Esophagus squamous epithelium (tissue), 5 donors: ENCODE measurements around the gene IFT122. TPM values are rescaled to one million over a fixed set of nuclear protein-coding genes. Genes with fewer than 3 reads are reported as not detected.

Experiments
- DNase-seq: peaks from one replicate; lab custom pipeline; 2025; lab: John Stamatoyannopoulos, UW
- H3K27ac ChIP-seq, 4 donors: fragments of 200-600 bp; sonication (generic); one replicate each; pipeline ENCODE4 v1.5.1; 2016 to 2019; ENCODE audit warnings: mild to moderate bottlenecking in 1 of 4
- H3K27me3 ChIP-seq, 4 donors: fragments of 200-600 bp; sonication (generic); 1 replicate in 3 of 4; 2 replicates in 1 of 4; pipeline versions ENCODE4 v1.5.1 to v1.6.0; 2017 to 2021; ENCODE audit warnings: antibody characterized with exemption in 1 of 4
- H3K36me3 ChIP-seq, 3 donors: fragments of 200-600 bp; sonication (generic); one replicate each; pipeline ENCODE4 v1.5.1; 2016 to 2019
- H3K4me1 ChIP-seq, 3 donors: fragments of 200-600 bp; sonication (generic); one replicate each; pipeline ENCODE4 v1.5.1; 2017 to 2019
- H3K4me3 ChIP-seq, 4 donors: fragments of 200-600 bp; sonication (generic); 1 replicate in 3 of 4; 2 replicates in 1 of 4; pipeline ENCODE4 v1.5.1; 2016 to 2019; ENCODE audit warnings: mild to moderate bottlenecking in 2 of 4, moderate library complexity in 1 of 4
- H3K9me3 ChIP-seq, 3 donors: fragments of 200-600 bp; sonication (generic); one replicate each; pipeline ENCODE4 v1.5.1; 2016 to 2019
- CTCF ChIP-seq, 6 experiments: fragments of 450-650 bp in 4 of 6; fragments of 200-600 bp in 2 of 6; sonication (generic) in 2 of 6; IDR thresholded peaks; one replicate each; pipeline ENCODE4 v1.5.1; 2016 to 2019; ENCODE audit warnings: antibody characterized with exemption in 6 of 6, mild to moderate bottlenecking in 4 of 6, moderate library complexity in 4 of 6
- POLR2A ChIP-seq, 4 donors: fragments of 450-650 bp; IDR thresholded peaks; one replicate each; pipeline ENCODE4 v1.6.1; 2017; ENCODE audit warnings: antibody characterized with exemption in 4 of 4, mild to moderate bottlenecking in 4 of 4, moderate library complexity in 3 of 4
- WGBS, 2 donors: methylation state at CpG; one replicate each; pipeline ENCODE4 v1.1.5; 2018; 5-methylcytosine and 5-hydroxymethylcytosine counted together
- intact Hi-C: fragments of 100-400 bp; cut with DNase I; formaldehyde crosslinking; loops from one replicate; pipeline ENCODE4 v1.15.0; 2022
- total RNA-seq, 4 donors: library from RNA; depleted of rRNA; stranded (reverse); fragments of >200 nt; gene quantifications; one replicate each; pipeline ENCODE4 v1.1.0, GENCODE V29; 2016
- donor health status: DM: yes; HTN: yes; CAD: no.

Gene IFT122
- total RNA-seq, 4 donors from 2014 or later: 6.0 to 26.5 (median 11.5) TPM

- H3K36me3 ChIP-seq: peaks cover 0 to 54% (median 0%) of the 10 kb centered on the region in 3 donors
- no peak for TF ChIP-seq CTCF (IDR thresholded peaks at IDR 0.05)
- TF ChIP-seq POLR2A (IDR thresholded peaks at IDR 0.05): no peak
- H3K27ac ChIP-seq: no peak overlapping the region
Observed at GRCh38 chr3:129462361-129462968, 22.4 kb downstream of the IFT122 start.

GRCh38 chr3:129463094-129463493 lies 23.1 kb downstream of the IFT122 start:
- intact Hi-C loops: no loop called here
- DNase-seq: no peak
- peaks cover 0 to 54% (median 0%) of the 10 kb centered on the region in 3 donors for H3K36me3 ChIP-seq
- H3K27ac ChIP-seq: no peak overlapping the region
- TF ChIP-seq POLR2A (IDR thresholded peaks at IDR 0.05) (no peak), CTCF (IDR thresholded peaks at IDR 0.05) (no peak)
- H3K9me3 ChIP-seq: no peaks in the 10 kb centered on the region
- no peaks in the 10 kb centered on the region for H3K4me1 ChIP-seq
- no peak overlapping the region for H3K4me3 ChIP-seq
- H3K27me3 ChIP-seq: no peaks in the 10 kb centered on the region
- WGBS, 2 donors: 94 to 97% methylated on average over 3 of the region's 3 CpGs

More at GRCh38 chr3:129462361-129462968, 22.4 kb downstream of the IFT122 start:
- Histone ChIP-seq H3K4me1 (no peaks in the 10 kb centered on the region), H3K9me3 (no peaks in the 10 kb centered on the region), H3K4me3 (no peak overlapping the region), H3K27me3 (no peaks in the 10 kb centered on the region)
- intact Hi-C loops: no loop called here
- no peak for DNase-seq
- 89 to 93% methylated on average over 3 of the region's 3 CpGs for WGBS, 2 donors

- Histone ChIP-seq H3K9me3 (no peaks in the 10 kb centered on the region), H3K36me3 (peaks cover 0 to 48% (median 0%) of the 10 kb centered on the region in 3 donors), H3K4me3 (no peak overlapping the region), H3K4me1 (peaks cover 0 to 4% (median 0%) of the 10 kb centered on the region in 3 donors), H3K27ac (no peak overlapping the region), H3K27me3 (no peaks in the 10 kb centered on the region)
- intact Hi-C loops: no loop called here
- TF ChIP-seq POLR2A (IDR thresholded peaks at IDR 0.05): no peak
- no peak for TF ChIP-seq CTCF (IDR thresholded peaks at IDR 0.05)
- 70 to 87% methylated on average over 4 of the region's 4 CpGs for WGBS, 2 donors
- no peak for DNase-seq
Observed at GRCh38 chr3:129463716-129464115, 23.7 kb downstream of the IFT122 start.

- Histone ChIP-seq H3K9me3 (no peaks in the 10 kb centered on the region), H3K27me3 (no peaks in the 10 kb centered on the region), H3K4me3 (no peak overlapping the region), H3K4me1 (peaks cover 0 to 14% (median 0%) of the 10 kb centered on the region in 3 donors), H3K27ac (no peak overlapping the region), H3K36me3 (peaks cover 0 to 62% (median 0%) of the 10 kb centered on the region in 3 donors)
- DNase-seq: no peak
- no peak for TF ChIP-seq POLR2A (IDR thresholded peaks at IDR 0.05)
- TF ChIP-seq CTCF (IDR thresholded peaks at IDR 0.05): no peak
- intact Hi-C loops: no loop called here
- 63 to 91% methylated on average over 1 of the region's 1 CpG for WGBS, 2 donors
Observed at GRCh38 chr3:129467932-129468331, 27.9 kb downstream of the IFT122 start.

GRCh38 chr3:129469026-129469425 lies 29.0 kb downstream of the IFT122 start:
- no peak for TF ChIP-seq POLR2A (IDR thresholded peaks at IDR 0.05)
- TF ChIP-seq CTCF (IDR thresholded peaks at IDR 0.05): no peak
- Histone ChIP-seq H3K36me3 (peaks cover 0 to 60% (median 0%) of the 10 kb centered on the region in 3 donors), H3K4me3 (no peak overlapping the region), H3K27ac (peak overlapping the region in 3 of 4 donors; percentile 6 to 33 (median 22)), H3K4me1 (peaks cover 0 to 14% (median 0%) of the 10 kb centered on the region in 3 donors), H3K9me3 (no peaks in the 10 kb centered on the region), H3K27me3 (no peaks in the 10 kb centered on the region)
- intact Hi-C loops: no loop called here
- WGBS, 2 donors: 58 to 60% methylated on average over 2 of the region's 2 CpGs
- DNase-seq: no peak
